ENCODE results near the gene OR1N2. TPM values are rescaled to one million over a fixed set of nuclear protein-coding genes. Genes with fewer than 3 reads are reported as not detected.

The OR1N2 gene
- total RNA-seq, 1 donor from 2014 or later: not detected

- Histone ChIP-seq H3K36me3 (ENCODE audit: control insufficient read depth, insufficient read depth, low read length) (no peaks in the 10 kb centered on the region), H3K27me3 (ENCODE audit: control insufficient read depth, insufficient read depth, low read length) (peaks cover 2% of the 10 kb centered on the region), H3K4me3 (ENCODE audit: low read depth, low read length) (no peak overlapping the region)
- peak; percentile 69 for DNase-seq (ENCODE audit: low read depth)
- TF ChIP-seq CTCF (IDR thresholded peaks at IDR 0.05; ENCODE audit: insufficient read depth, low read length, severe bottlenecking): no peak
- no peak for FAIRE-seq
Observed at GRCh38 chr9:122551371-122551770, 1.5 kb upstream of the OR1N2 start.

GRCh38 chr9:122561446-122561845 lies 8.5 kb downstream of the OR1N2 start:
- FAIRE-seq (no peak), DNase-seq (ENCODE audit: low read depth) (no peak)
- TF ChIP-seq CTCF (IDR thresholded peaks at IDR 0.05; ENCODE audit: insufficient read depth, low read length, severe bottlenecking): no peak
- Histone ChIP-seq H3K27me3 (ENCODE audit: control insufficient read depth, insufficient read depth, low read length) (no peaks in the 10 kb centered on the region), H3K36me3 (ENCODE audit: control insufficient read depth, insufficient read depth, low read length) (no peaks in the 10 kb centered on the region), H3K4me3 (ENCODE audit: low read depth, low read length) (no peak overlapping the region)

- FAIRE-seq (no peak), DNase-seq (ENCODE audit: low read depth) (no peak)
- Histone ChIP-seq H3K27me3 (ENCODE audit: control insufficient read depth, insufficient read depth, low read length) (no peaks in the 10 kb centered on the region), H3K4me3 (ENCODE audit: low read depth, low read length) (no peak overlapping the region), H3K36me3 (ENCODE audit: control insufficient read depth, insufficient read depth, low read length) (no peaks in the 10 kb centered on the region)
- no peak for TF ChIP-seq CTCF (IDR thresholded peaks at IDR 0.05; ENCODE audit: insufficient read depth, low read length, severe bottlenecking)
Observed at GRCh38 chr9:122562134-122562760, 9.3 kb downstream of the OR1N2 start.

- DNase-seq (ENCODE audit: low read depth) (no peak), FAIRE-seq (peak; percentile 64)
- Histone ChIP-seq H3K36me3 (ENCODE audit: control insufficient read depth, insufficient read depth, low read length) (no peaks in the 10 kb centered on the region), H3K4me3 (ENCODE audit: low read depth, low read length) (no peak overlapping the region), H3K27me3 (ENCODE audit: control insufficient read depth, insufficient read depth, low read length) (no peaks in the 10 kb centered on the region)
- no peak for TF ChIP-seq CTCF (IDR thresholded peaks at IDR 0.05; ENCODE audit: insufficient read depth, low read length, severe bottlenecking)
Observed at GRCh38 chr9:122567901-122568300, 15.0 kb downstream of the OR1N2 start.

GRCh38 chr9:122572456-122572855 lies 19.5 kb downstream of the OR1N2 start:
- FAIRE-seq: no peak
- no peaks in the 10 kb centered on the region for H3K27me3 ChIP-seq (ENCODE audit: control insufficient read depth, insufficient read depth, low read length)
- TF ChIP-seq CTCF (IDR thresholded peaks at IDR 0.05; ENCODE audit: insufficient read depth, low read length, severe bottlenecking): no peak

GRCh38 chr9:122579874-122580273 lies 27.0 kb downstream of the OR1N2 start:
- DNase-seq (ENCODE audit: low read depth) (no peak), FAIRE-seq (no peak)
- no peaks in the 10 kb centered on the region for H3K36me3 ChIP-seq (ENCODE audit: control insufficient read depth, insufficient read depth, low read length)
- no peak overlapping the region for H3K4me3 ChIP-seq (ENCODE audit: low read depth, low read length)
- no peak for TF ChIP-seq CTCF (IDR thresholded peaks at IDR 0.05; ENCODE audit: insufficient read depth, low read length, severe bottlenecking)
- no peaks in the 10 kb centered on the region for H3K27me3 ChIP-seq (ENCODE audit: control insufficient read depth, insufficient read depth, low read length)

More at GRCh38 chr9:122572456-122572855, 19.5 kb downstream of the OR1N2 start:
- DNase-seq (ENCODE audit: low read depth): no peak
- Histone ChIP-seq H3K36me3 (ENCODE audit: control insufficient read depth, insufficient read depth, low read length) (no peaks in the 10 kb centered on the region), H3K4me3 (ENCODE audit: low read depth, low read length) (no peak overlapping the region)

Measured in bronchial epithelial cell (primary cell).